Tibial artery (tissue), 4 donors: ENCODE data around the gene GRB10.

Experiments
- DNase-seq, 2 donors: peaks; one replicate each; pipeline ENCODE4 v3.0.0-alpha.2; 2019
- H3K27ac ChIP-seq, 2 donors: fragments of 200-600 bp; sonication (generic) in 1 of 2; 1 replicate in 1 of 2; 2 replicates in 1 of 2; pipeline ENCODE4 v1.5.1; 2018 to 2019; ENCODE audit warnings: mild to moderate bottlenecking in 1 of 2
- H3K27me3 ChIP-seq, 2 donors: fragments of 200-600 bp; sonication (generic) in 1 of 2; one replicate each; pipeline versions ENCODE4 v1.5.1 to v1.6.0; 2016 to 2019
- H3K36me3 ChIP-seq, 3 donors: fragments of 200-600 bp; sonication (generic) in 2 of 3; one replicate each; pipeline ENCODE4 v1.5.1; 2016 to 2019; ENCODE audit warnings: mild to moderate bottlenecking in 2 of 3
- H3K4me1 ChIP-seq, 4 donors: fragments of 200-600 bp; sonication (generic) in 2 of 4; 1 replicate in 3 of 4; 2 replicates in 1 of 4; pipeline ENCODE4 v1.5.1; 2016 to 2019
- H3K4me3 ChIP-seq, 2 donors: fragments of 200-600 bp; sonication (generic) in 1 of 2; 1 replicate in 1 of 2; 2 replicates in 1 of 2; pipeline ENCODE4 v1.5.1; 2018 to 2019; ENCODE audit warnings: mild to moderate bottlenecking in 2 of 2
- H3K9me3 ChIP-seq, 3 donors: fragments of 200-600 bp; sonication (generic) in 1 of 3; one replicate each; pipeline ENCODE4 v1.5.1; 2016 to 2019
- intact Hi-C: fragments of 100-400 bp; cut with DNase I; formaldehyde crosslinking; loops from one replicate; pipeline ENCODE4 v1.15.0; 2023; ENCODE audit warnings: low total_unique reads
- TF ChIP-seq, protein P1 (sequence below), 2 experiments: fragments of 200-600 bp in 1 of 2; fragments of 450-650 bp in 1 of 2; IDR thresholded peaks; one replicate each; pipeline ENCODE4 v1.5.1; 2017 to 2019; ENCODE audit warnings: antibody characterized with exemption in 2 of 2, mild to moderate bottlenecking in 1 of 2, moderate library complexity in 1 of 2

The GRB10 gene

GRCh38 chr7:50629238-50629901 lies 153.3 kb downstream of the GRB10 start:
- peaks cover 0 to 4% (median 0%) of the 10 kb centered on the region in 3 donors for H3K9me3 ChIP-seq
- peaks cover 0 to 14% (median 8%) of the 10 kb centered on the region in 3 donors for H3K36me3 ChIP-seq
- TF ChIP-seq, protein P1, sequence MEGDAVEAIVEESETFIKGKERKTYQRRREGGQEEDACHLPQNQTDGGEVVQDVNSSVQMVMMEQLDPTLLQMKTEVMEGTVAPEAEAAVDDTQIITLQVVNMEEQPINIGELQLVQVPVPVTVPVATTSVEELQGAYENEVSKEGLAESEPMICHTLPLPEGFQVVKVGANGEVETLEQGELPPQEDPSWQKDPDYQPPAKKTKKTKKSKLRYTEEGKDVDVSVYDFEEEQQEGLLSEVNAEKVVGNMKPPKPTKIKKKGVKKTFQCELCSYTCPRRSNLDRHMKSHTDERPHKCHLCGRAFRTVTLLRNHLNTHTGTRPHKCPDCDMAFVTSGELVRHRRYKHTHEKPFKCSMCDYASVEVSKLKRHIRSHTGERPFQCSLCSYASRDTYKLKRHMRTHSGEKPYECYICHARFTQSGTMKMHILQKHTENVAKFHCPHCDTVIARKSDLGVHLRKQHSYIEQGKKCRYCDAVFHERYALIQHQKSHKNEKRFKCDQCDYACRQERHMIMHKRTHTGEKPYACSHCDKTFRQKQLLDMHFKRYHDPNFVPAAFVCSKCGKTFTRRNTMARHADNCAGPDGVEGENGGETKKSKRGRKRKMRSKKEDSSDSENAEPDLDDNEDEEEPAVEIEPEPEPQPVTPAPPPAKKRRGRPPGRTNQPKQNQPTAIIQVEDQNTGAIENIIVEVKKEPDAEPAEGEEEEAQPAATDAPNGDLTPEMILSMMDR (IDR thresholded peaks at IDR 0.05): no peak
- H3K27me3 ChIP-seq: no peaks in the 10 kb centered on the region
- no peak overlapping the region for H3K27ac ChIP-seq
- intact Hi-C loops: no loop called here
- peaks cover 0 to 44% (median 19%) of the 10 kb centered on the region in 4 donors for H3K4me1 ChIP-seq
- DNase-seq: peak in 1 of 2 donors; percentile 54
- H3K4me3 ChIP-seq: no peak overlapping the region

GRCh38 chr7:50628434-50629084 lies 154.1 kb downstream of the GRB10 start:
- intact Hi-C loops: no loop called here
- peaks cover 0 to 44% (median 19%) of the 10 kb centered on the region in 4 donors for H3K4me1 ChIP-seq

GRCh38 chr7:50627824-50628361 lies 154.8 kb downstream of the GRB10 start:
- Histone ChIP-seq H3K4me1 (peaks cover 0 to 41% (median 19%) of the 10 kb centered on the region in 4 donors), H3K27ac (no peak overlapping the region), H3K36me3 (peaks cover 0 to 14% (median 10%) of the 10 kb centered on the region in 3 donors), H3K4me3 (no peak overlapping the region), H3K27me3 (no peaks in the 10 kb centered on the region), H3K9me3 (no peaks in the 10 kb centered on the region)
- DNase-seq: no peak
- intact Hi-C loops: no loop called here
- TF ChIP-seq, protein P1 (IDR thresholded peaks at IDR 0.05): no peak

More at GRCh38 chr7:50628434-50629084, 154.1 kb downstream of the GRB10 start:
- H3K9me3 ChIP-seq: no peaks in the 10 kb centered on the region
- no peak overlapping the region for H3K4me3 ChIP-seq
- no peak overlapping the region for H3K27ac ChIP-seq
- H3K36me3 ChIP-seq: peaks cover 0 to 14% (median 8%) of the 10 kb centered on the region in 3 donors
- H3K27me3 ChIP-seq: no peaks in the 10 kb centered on the region
- TF ChIP-seq, protein P1 (IDR thresholded peaks at IDR 0.05): no peak
- peak in 1 of 2 donors; percentile 52 for DNase-seq

- intact Hi-C loops: no loop called here
- no peak overlapping the region for H3K4me3 ChIP-seq
- H3K27me3 ChIP-seq: no peaks in the 10 kb centered on the region
- TF ChIP-seq, protein P1 (IDR thresholded peaks at IDR 0.05): no peak
- peak in 1 of 2 donors; percentile 45 for DNase-seq
- peaks cover 0 to 41% (median 22%) of the 10 kb centered on the region in 4 donors for H3K4me1 ChIP-seq
- peaks cover 0 to 14% (median 11%) of the 10 kb centered on the region in 3 donors for H3K36me3 ChIP-seq
- H3K9me3 ChIP-seq: no peaks in the 10 kb centered on the region
- H3K27ac ChIP-seq: no peak overlapping the region
Observed at GRCh38 chr7:50626286-50626685, 156.4 kb downstream of the GRB10 start.

- TF ChIP-seq, protein P1 (IDR thresholded peaks at IDR 0.05): no peak
- intact Hi-C loops: no loop called here
- H3K27me3 ChIP-seq: no peaks in the 10 kb centered on the region
Observed at GRCh38 chr7:50625360-50625759, 157.3 kb downstream of the GRB10 start.

More at GRCh38 chr7:50625360-50625759, 157.3 kb downstream of the GRB10 start:
- Histone ChIP-seq H3K4me1 (peaks cover 0 to 46% (median 23%) of the 10 kb centered on the region in 4 donors), H3K27ac (no peak overlapping the region), H3K9me3 (no peaks in the 10 kb centered on the region), H3K36me3 (peaks cover 0 to 14% (median 11%) of the 10 kb centered on the region in 3 donors), H3K4me3 (no peak overlapping the region)
- DNase-seq: no peak
